Islet precursor cell (in vitro differentiated cells): ENCODE results near the gene BCAN.
"Not testable (repeated sequence)": the region's sequence is repeated elsewhere in the genome, so short reads cannot be mapped to it uniquely, and the experiment has no call there.

Source experiments
- DNase-seq: peaks from one replicate; pipeline ENCODE4 v3.0.0-alpha.2; 2018

Gene BCAN

GRCh38 chr1:156616463-156616862 lies 25.5 kb upstream of the BCAN start:
- peak; percentile 72 for DNase-seq

- peak; percentile 81 for DNase-seq
These were observed 22.9 kb upstream of the BCAN start, which contains the start of gene HAPLN2 for GRCh38 chr1:156618853-156619581. HAPLN2 (plus strand) TSS chr1:156619415; CDS start chr1:156623491, 4,076 bp downstream.

GRCh38 chr1:156619582-156619955 lies 22.3 kb upstream of the BCAN start:
- no peak for DNase-seq

- no peak for DNase-seq
These were observed 19.2 kb upstream of the BCAN start for GRCh38 chr1:156622581-156623297.

GRCh38 chr1:156623946-156624813 lies 17.7 kb upstream of the BCAN start:
- peak; percentile 91 for DNase-seq

GRCh38 chr1:156624814-156625435 lies 17.0 kb upstream of the BCAN start:
- no peak for DNase-seq

- peak; percentile 75 for DNase-seq
These were observed 16.4 kb upstream of the BCAN start for GRCh38 chr1:156625436-156626078.

- no peak for DNase-seq
These were observed 15.9 kb upstream of the BCAN start for GRCh38 chr1:156626079-156626438.

- peak; percentile 79 for DNase-seq
These were observed 14.5 kb upstream of the BCAN start for GRCh38 chr1:156627313-156627880.

- DNase-seq, result no peak
These were observed 12.0 kb upstream of the BCAN start for GRCh38 chr1:156629823-156630449.

GRCh38 chr1:156631152-156631551 lies 10.8 kb upstream of the BCAN start:
- not testable (repeated sequence) for DNase-seq

GRCh38 chr1:156632355-156632754 lies 9.6 kb upstream of the BCAN start:
- peak; percentile 52 for DNase-seq

GRCh38 chr1:156638189-156638985 lies 3.5 kb upstream of the BCAN start:
- DNase-seq, result peak; percentile 46

- DNase-seq, result peak; percentile 97
These were observed 2.3 kb upstream of the BCAN start for GRCh38 chr1:156639601-156640101.

- DNase-seq, result no peak
These were observed 843 bp upstream of the BCAN start for GRCh38 chr1:156640842-156641706.

GRCh38 chr1:156642265-156643048 lies 540 bp downstream of the BCAN start:
- peak; percentile 77 for DNase-seq

- no peak for DNase-seq
These were observed 1.3 kb downstream of the BCAN start for GRCh38 chr1:156643049-156643777.

- no peak for DNase-seq
These were observed 1.8 kb downstream of the BCAN start for GRCh38 chr1:156643778-156644092.
